ENCODE results near the gene EXOC3L4.

The EXOC3L4 gene

GRCh38 chr14:103123634-103124500 lies 29.3 kb downstream of the EXOC3L4 start:
- no peak for DNase-seq

- no peak for DNase-seq
Observed at GRCh38 chr14:103124501-103125001, 30.0 kb downstream of the EXOC3L4 start.

- DNase-seq, result no peak
Observed at GRCh38 chr14:103125098-103126070, 30.9 kb downstream of the EXOC3L4 start.

- DNase-seq, result no peak
Observed at GRCh38 chr14:103126088-103126872, 31.8 kb downstream of the EXOC3L4 start.

- DNase-seq, result no peak
Observed at GRCh38 chr14:103126873-103127304, 32.4 kb downstream of the EXOC3L4 start.

GRCh38 chr14:103127356-103127755 lies 32.8 kb downstream of the EXOC3L4 start:
- DNase-seq, result no peak

- no peak for DNase-seq
Observed at GRCh38 chr14:103127861-103128598, 33.5 kb downstream of the EXOC3L4 start.

- DNase-seq, result no peak
Observed at GRCh38 chr14:103128631-103129300, 34.2 kb downstream of the EXOC3L4 start.

GRCh38 chr14:103129301-103130016 lies 34.9 kb downstream of the EXOC3L4 start:
- DNase-seq, result no peak

- no peak for DNase-seq
Observed at GRCh38 chr14:103130017-103130764, 35.7 kb downstream of the EXOC3L4 start.

- no peak for DNase-seq
Observed at GRCh38 chr14:103130965-103131364, 36.4 kb downstream of the EXOC3L4 start.

- no peak for DNase-seq
Observed at GRCh38 chr14:103131580-103131979, 37.1 kb downstream of the EXOC3L4 start.

GRCh38 chr14:103132381-103133209 lies 38.1 kb downstream of the EXOC3L4 start:
- no peak for DNase-seq

GRCh38 chr14:103133210-103134140 lies 39.0 kb downstream of the EXOC3L4 start:
- no peak for DNase-seq

- no peak for DNase-seq
Observed at GRCh38 chr14:103134405-103134804, 39.9 kb downstream of the EXOC3L4 start.

- no peak for DNase-seq
Observed at GRCh38 chr14:103134919-103135318, 40.4 kb downstream of the EXOC3L4 start.

Data from NCI-H1436 treated with DMSO at 0.1 percent for 48 hours (cell line).